Breast epithelium (tissue), 4 donors: ENCODE data around the gene SHH. TPM values are rescaled to one million over a fixed set of nuclear protein-coding genes. Genes with fewer than 3 reads are reported as not detected.

ENCODE experiments used
- DNase-seq, 2 donors: peaks; one replicate each; pipeline ENCODE4 v3.0.0-alpha.2; 2019; ENCODE audit warnings: low spot score in 2 of 2
- H3K27ac ChIP-seq, 2 donors: fragments of 200-600 bp; sonication (generic) in 1 of 2; one replicate each; pipeline ENCODE4 v1.5.1; 2016 to 2019; ENCODE audit warnings: mild to moderate bottlenecking in 1 of 2
- H3K27me3 ChIP-seq, 2 donors: fragments of 200-600 bp; sonication (generic) in 1 of 2; one replicate each; pipeline versions ENCODE4 v1.5.1 to v1.6.0; 2017 to 2019; ENCODE audit warnings: control low read depth in 1 of 2, mild to moderate bottlenecking in 1 of 2
- H3K36me3 ChIP-seq: fragments of 200-600 bp; one replicate; pipeline ENCODE4 v1.5.1; 2019
- H3K4me1 ChIP-seq, 2 donors: fragments of 200-600 bp; sonication (generic); one replicate each; pipeline ENCODE4 v1.5.1; 2016 to 2019; ENCODE audit warnings: control low read depth in 1 of 2
- H3K4me3 ChIP-seq, 3 donors: fragments of 200-600 bp; sonication (generic); 1 replicate in 2 of 3; 2 replicates in 1 of 3; pipeline ENCODE4 v1.5.1; 2016 to 2019; ENCODE audit warnings: mild to moderate bottlenecking in 3 of 3, moderate library complexity in 2 of 3
- H3K9me3 ChIP-seq, 2 donors: fragments of 200-600 bp; sonication (generic) in 1 of 2; one replicate each; pipeline ENCODE4 v1.5.1; 2016 to 2019; ENCODE audit warnings: control low read depth in 1 of 2
- POLR2A ChIP-seq: fragments of 450-650 bp; IDR thresholded peaks from one replicate; pipeline ENCODE4 v1.6.1; 2016; ENCODE audit warnings: antibody characterized with exemption, mild to moderate bottlenecking, moderate library complexity
- POLR2AphosphoS5 ChIP-seq, 3 donors: sonication (generic); formaldehyde crosslinking; IDR thresholded peaks; one replicate each; pipeline ENCODE4 v1.6.1; 2017; ENCODE audit warnings: antibody characterized with exemption in 3 of 3
- intact Hi-C: fragments of 100-400 bp; cut with DNase I; formaldehyde crosslinking; loops from one replicate; pipeline ENCODE4 v1.15.1; 2023; ENCODE audit warnings: low total_unique reads
- total RNA-seq, 3 donors: library from RNA; depleted of rRNA; stranded (reverse); fragments of >200 nt; gene quantifications; one replicate each; pipeline ENCODE4 v1.1.0, GENCODE V29; 2016
- TF ChIP-seq, protein P1 (sequence below), 3 donors: fragments of 450-650 bp; IDR thresholded peaks; one replicate each; pipeline ENCODE4 v1.5.1; 2016 to 2017; ENCODE audit warnings: antibody characterized with exemption in 3 of 3, mild to moderate bottlenecking in 3 of 3, moderate library complexity in 3 of 3

The SHH gene
- total RNA-seq = not detected

DNA sequence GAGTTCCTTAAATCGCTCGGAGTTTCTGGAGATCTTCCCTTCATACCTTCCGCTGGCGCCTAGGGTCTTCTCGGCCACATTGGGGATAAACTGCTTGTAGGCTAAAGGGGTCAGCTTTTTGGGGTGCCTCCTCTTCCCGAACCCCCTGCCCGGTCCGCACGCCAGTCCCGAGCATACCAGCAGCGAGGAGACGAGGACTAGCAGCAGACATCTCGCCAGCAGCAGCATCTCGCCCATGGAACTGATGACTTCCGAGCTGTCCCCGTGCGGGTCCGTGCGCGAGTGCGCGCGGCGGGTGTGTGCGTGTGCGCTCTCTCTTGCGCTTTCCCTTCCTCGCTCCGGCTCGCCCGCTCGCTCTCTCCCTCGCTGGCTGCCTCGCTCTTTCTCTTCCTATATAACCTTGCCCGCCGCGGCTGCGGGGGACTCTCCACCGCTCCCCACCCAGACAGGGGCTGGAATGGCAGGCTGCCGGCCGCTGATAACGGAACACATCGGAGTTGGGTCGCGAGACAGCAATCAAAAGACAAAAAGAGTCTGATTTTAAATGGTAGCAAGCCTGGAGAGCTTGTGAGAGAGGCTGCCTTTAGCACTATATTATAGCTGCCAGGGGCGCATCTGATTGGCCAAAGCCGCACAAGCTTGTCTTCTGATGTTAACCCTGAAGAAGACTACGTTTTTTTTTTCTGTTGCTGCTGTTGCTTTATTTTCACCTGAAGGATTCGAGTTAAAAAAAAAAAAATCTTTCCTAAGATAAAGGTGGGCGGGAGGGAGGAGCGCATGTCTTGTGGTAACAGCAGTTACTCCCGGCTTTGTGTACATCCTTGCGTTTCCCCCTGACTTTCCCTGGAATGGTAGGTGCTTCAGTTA is at the start of gene SHH:
Gene SHH (minus strand): TSS at position 569 of the 867 bp plus-strand sequence. CDS start 341 bp downstream, at position 228.
- intact Hi-C loops = no loop called here
- H3K4me3 ChIP-seq = peak within 1 kb of the TSS in 2 of 3 donors; percentile 20 to 33
- DNase-seq = no peak
- H3K36me3 ChIP-seq = no peaks in the 10 kb centered on the region
- H3K4me1 ChIP-seq = peaks cover 18 to 19% of the 10 kb centered on the region in 2 donors
- no peaks in the 10 kb centered on the region for H3K9me3 ChIP-seq
- no peak for TF ChIP-seq POLR2AphosphoS5 (IDR thresholded peaks at IDR 0.05)
- TF ChIP-seq, protein P1, sequence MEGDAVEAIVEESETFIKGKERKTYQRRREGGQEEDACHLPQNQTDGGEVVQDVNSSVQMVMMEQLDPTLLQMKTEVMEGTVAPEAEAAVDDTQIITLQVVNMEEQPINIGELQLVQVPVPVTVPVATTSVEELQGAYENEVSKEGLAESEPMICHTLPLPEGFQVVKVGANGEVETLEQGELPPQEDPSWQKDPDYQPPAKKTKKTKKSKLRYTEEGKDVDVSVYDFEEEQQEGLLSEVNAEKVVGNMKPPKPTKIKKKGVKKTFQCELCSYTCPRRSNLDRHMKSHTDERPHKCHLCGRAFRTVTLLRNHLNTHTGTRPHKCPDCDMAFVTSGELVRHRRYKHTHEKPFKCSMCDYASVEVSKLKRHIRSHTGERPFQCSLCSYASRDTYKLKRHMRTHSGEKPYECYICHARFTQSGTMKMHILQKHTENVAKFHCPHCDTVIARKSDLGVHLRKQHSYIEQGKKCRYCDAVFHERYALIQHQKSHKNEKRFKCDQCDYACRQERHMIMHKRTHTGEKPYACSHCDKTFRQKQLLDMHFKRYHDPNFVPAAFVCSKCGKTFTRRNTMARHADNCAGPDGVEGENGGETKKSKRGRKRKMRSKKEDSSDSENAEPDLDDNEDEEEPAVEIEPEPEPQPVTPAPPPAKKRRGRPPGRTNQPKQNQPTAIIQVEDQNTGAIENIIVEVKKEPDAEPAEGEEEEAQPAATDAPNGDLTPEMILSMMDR (IDR thresholded peaks at IDR 0.05) = no peak
- TF ChIP-seq POLR2A = no peak
- H3K27ac ChIP-seq = no peak within 1 kb of the TSS
- peaks cover 0 to 93% of the 10 kb centered on the region in 2 donors for H3K27me3 ChIP-seq

DNA sequence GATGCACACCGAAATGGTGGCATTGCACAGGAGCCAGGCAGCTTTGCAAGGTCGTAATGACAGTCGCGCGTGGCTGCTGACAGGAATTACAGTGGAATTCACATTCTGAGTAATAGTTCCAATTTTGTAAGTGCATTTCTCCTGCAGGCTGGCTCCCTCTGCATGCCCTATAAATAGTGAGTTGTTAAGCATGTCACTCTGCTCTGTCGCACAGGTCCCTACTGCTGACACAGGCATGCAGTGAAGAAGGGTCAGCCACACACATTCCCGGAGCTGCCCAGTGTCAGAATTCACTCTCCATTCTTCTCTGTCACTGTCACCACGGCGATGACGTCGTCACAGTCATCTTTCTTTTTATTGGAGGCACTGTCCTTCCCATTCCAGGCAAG is 49.2 kb upstream of the SHH start:
- Histone ChIP-seq H3K27ac (no peak overlapping the region), H3K27me3 (peaks cover 0 to 21% of the 10 kb centered on the region in 2 donors), H3K4me1 (no peaks in the 10 kb centered on the region), H3K9me3 (no peaks in the 10 kb centered on the region), H3K4me3 (no peak overlapping the region), H3K36me3 (no peaks in the 10 kb centered on the region)
- intact Hi-C loops = no loop called here
- peak in 1 of 2 donors; percentile 5 for DNase-seq
- no peak for TF ChIP-seq POLR2AphosphoS5 (IDR thresholded peaks at IDR 0.05)
- TF ChIP-seq POLR2A = no peak
- TF ChIP-seq, protein P1 (IDR thresholded peaks at IDR 0.05) = no peak

DNA sequence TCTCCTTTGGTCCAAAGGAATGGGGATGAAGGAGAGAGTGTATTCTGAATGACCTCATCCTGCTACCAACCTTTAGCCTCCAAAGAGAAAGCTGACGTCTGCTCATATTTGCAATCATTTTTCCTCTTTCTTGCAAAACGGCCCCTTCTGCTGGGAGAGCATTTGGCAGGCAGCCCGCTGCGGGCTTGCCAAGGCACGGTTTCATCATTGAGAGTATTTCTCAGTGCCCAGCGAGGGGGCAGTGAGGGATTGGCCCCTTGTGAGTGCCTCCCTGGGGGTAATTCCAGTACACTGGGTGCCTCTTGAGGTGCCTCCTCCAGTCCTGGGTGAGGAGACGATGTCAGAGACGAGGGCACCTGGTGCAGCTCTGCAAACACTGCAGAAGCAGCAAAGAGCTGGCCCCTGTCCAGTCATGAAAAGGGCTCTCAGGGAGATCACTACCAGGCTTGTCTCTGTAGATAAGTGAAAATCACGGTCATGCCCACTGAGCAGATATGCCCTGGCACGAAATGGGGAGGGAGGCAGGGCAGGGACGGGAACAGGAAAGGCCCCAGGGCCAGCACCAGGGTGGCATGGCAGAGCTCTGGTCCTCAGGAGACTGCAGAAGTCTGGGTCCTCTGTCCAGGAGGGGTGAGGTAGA is 48.7 kb upstream of the SHH start:
- no peaks in the 10 kb centered on the region for H3K9me3 ChIP-seq
- H3K4me1 ChIP-seq = no peaks in the 10 kb centered on the region
- TF ChIP-seq POLR2AphosphoS5 (IDR thresholded peaks at IDR 0.05) (no peak), POLR2A (no peak)
- TF ChIP-seq, protein P1 (IDR thresholded peaks at IDR 0.05) = no peak
- DNase-seq = peak in 1 of 2 donors; percentile 18
- peaks cover 0 to 21% of the 10 kb centered on the region in 2 donors for H3K27me3 ChIP-seq
- no peak overlapping the region for H3K4me3 ChIP-seq
- intact Hi-C loops = no loop called here
- H3K27ac ChIP-seq = no peak overlapping the region
- H3K36me3 ChIP-seq = no peaks in the 10 kb centered on the region

DNA sequence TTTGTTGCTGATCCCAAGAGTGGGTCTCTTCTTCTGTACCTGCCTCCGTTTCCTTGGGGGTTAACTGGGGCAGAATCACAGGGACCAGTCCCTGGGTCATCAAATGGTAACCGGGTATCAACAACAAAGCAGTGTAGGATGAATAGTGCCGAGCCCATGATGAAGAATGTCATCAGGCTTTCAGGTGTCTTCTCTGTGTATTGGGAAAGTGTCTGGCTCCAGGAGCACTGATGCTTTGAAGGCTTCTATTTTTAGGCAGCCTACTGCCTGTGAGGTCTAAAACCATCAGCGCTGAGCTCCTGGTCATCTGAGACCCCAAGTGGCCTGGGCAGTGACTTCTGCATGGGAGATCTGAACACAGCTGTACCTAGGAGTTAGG is 48.2 kb upstream of the SHH start:
- no peak overlapping the region for H3K4me3 ChIP-seq
- intact Hi-C loops = no loop called here
- H3K27ac ChIP-seq = no peak overlapping the region
- no peaks in the 10 kb centered on the region for H3K36me3 ChIP-seq
- peak in 1 of 2 donors; percentile 6 for DNase-seq
- peaks cover 0 to under 1% of the 10 kb centered on the region in 2 donors for H3K9me3 ChIP-seq
- TF ChIP-seq POLR2AphosphoS5 (IDR thresholded peaks at IDR 0.05) (no peak), POLR2A (no peak)
- TF ChIP-seq, protein P1 (IDR thresholded peaks at IDR 0.05) = no peak
- peaks cover 0 to 16% of the 10 kb centered on the region in 2 donors for H3K27me3 ChIP-seq
- no peaks in the 10 kb centered on the region for H3K4me1 ChIP-seq
